ENCODE measurements around the gene MRNIP.

- TF ChIP-seq CTCF (IDR thresholded peaks at IDR 0.05; ENCODE audit: low read depth, low read length, missing input control) = no peak
- no peak for TF ChIP-seq EGR1 (IDR thresholded peaks at IDR 0.05; ENCODE audit: low read depth in 2 of 2)
- no peak for TF ChIP-seq YY1 (IDR thresholded peaks at IDR 0.05)
- no peak for TF ChIP-seq SP1 (IDR thresholded peaks at IDR 0.05)
- TF ChIP-seq JUND (IDR thresholded peaks at IDR 0.05) = no peak
- no peak for TF ChIP-seq ATF3 (IDR thresholded peaks at IDR 0.05)
- TF ChIP-seq MAX (IDR thresholded peaks at IDR 0.05) = no peak
Measured at GRCh38 chr5:179791881-179792611, 66.6 kb downstream of the MRNIP start.
